HepG2 (cell line): ENCODE measurements around the gene PPP1R27. TPM values are rescaled to one million over a fixed set of nuclear protein-coding genes. Genes with fewer than 3 reads are reported as not detected.

Experiments
- ARHGAP35 ChIP-seq: sonication (generic); formaldehyde crosslinking; IDR thresholded peaks from 2 replicates; pipeline ENCODE4 v1.9.0; 2022; ENCODE audit warnings: mild to moderate bottlenecking, inconsistent platforms, moderate library complexity, missing genetic modification reagents, borderline replicate concordance
- GRHL1 ChIP-seq: sonication (generic); formaldehyde crosslinking; conservative IDR thresholded peaks from 2 replicates; pipeline ENCODE4 v1.8.0; 2022; ENCODE audit warnings: missing genetic modification reagents
- KMT2A ChIP-seq: sonication (generic); formaldehyde crosslinking; IDR thresholded peaks from 2 replicates; pipeline ENCODE4 v1.4.0; 2020; ENCODE audit warnings: missing genetic modification reagents
- NFKB2 ChIP-seq: sonication (generic); formaldehyde crosslinking; IDR thresholded peaks from 2 replicates; pipeline ENCODE4 v1.4.0; 2020; ENCODE audit warnings: missing genetic modification reagents, borderline replicate concordance
- PAX8 ChIP-seq: sonication (generic); formaldehyde crosslinking; IDR thresholded peaks from 2 replicates; pipeline ENCODE4 v1.8.0; 2022; ENCODE audit warnings: mild to moderate bottlenecking, missing genetic modification reagents, borderline replicate concordance
- PHF5A ChIP-seq: IDR thresholded peaks from one replicate; pipeline ENCODE4 v1.6.1; 2018; ENCODE audit warnings: low read depth, missing genetic modification reagents; ENCODE audit not compliant: unreplicated experiment
- PRPF4 ChIP-seq: fragments of 200-400 bp; formaldehyde crosslinking; IDR thresholded peaks from 2 replicates; pipeline ENCODE4 v1.6.1; 2016; ENCODE audit warnings: low read length, low read depth; ENCODE audit not compliant: poor library complexity, severe bottlenecking
- RFXAP ChIP-seq: sonication (generic); formaldehyde crosslinking; IDR thresholded peaks from 2 replicates; pipeline ENCODE4 v1.4.0; 2020; ENCODE audit warnings: missing genetic modification reagents, borderline replicate concordance
- SNAPC4 ChIP-seq: sonication (generic); formaldehyde crosslinking; IDR thresholded peaks from 2 replicates; pipeline ENCODE4 v1.4.0; 2020; ENCODE audit warnings: mild to moderate bottlenecking, missing genetic modification reagents
- ZFY ChIP-seq: sonication (generic); formaldehyde crosslinking; IDR thresholded peaks from 2 replicates; pipeline ENCODE4 v1.4.0; 2020; ENCODE audit warnings: missing genetic modification reagents
- ZNF101 ChIP-seq: sonication (generic); formaldehyde crosslinking; IDR thresholded peaks from 2 replicates; pipeline ENCODE4 v1.4.0; 2020; ENCODE audit warnings: mild to moderate bottlenecking, low read depth, missing genetic modification reagents, borderline replicate concordance
- ZNF207 ChIP-seq: fragments of 450-650 bp; IDR thresholded peaks from 2 replicates; pipeline ENCODE4 v1.6.1; 2016; ENCODE audit warnings: antibody characterized with exemption, borderline replicate concordance
- ZNF687 ChIP-seq: sonication (generic); formaldehyde crosslinking; IDR thresholded peaks from 2 replicates; pipeline ENCODE4 v1.5.1; 2020; ENCODE audit warnings: mild to moderate bottlenecking, missing genetic modification reagents, moderate library complexity
- ZNF879 ChIP-seq: sonication (generic); formaldehyde crosslinking; IDR thresholded peaks from 2 replicates; pipeline ENCODE4 v1.8.1; 2023; ENCODE audit warnings: missing genetic modification reagents
- ZSCAN5A ChIP-seq: sonication (generic); formaldehyde crosslinking; IDR thresholded peaks from 2 replicates; pipeline ENCODE4 v1.8.0; 2022; ENCODE audit warnings: mild to moderate bottlenecking, missing genetic modification reagents, borderline replicate concordance
- polyA plus RNA-seq, 8 experiments: library from polyadenylated mRNA; depleted of rRNA in 3 of 8; stranded (reverse) in 7 of 8; unstranded in 1 of 8; fragments of >200 nt; fragmentation: Illumina TruSeq in 4 of 8; extraction: Trizol in 4 of 8; gene quantifications; 2 replicates each; pipeline versions ENCODE4 v1.2.1 to v1.2.3, GENCODE V29; 2011 to 2016; ENCODE audit warnings: low read depth in 4 of 8, missing spikeins in 1 of 8, mixed read lengths in 1 of 8; ENCODE audit not compliant: insufficient read depth in 1 of 8
- total RNA-seq, 5 experiments: library from RNA; depleted of rRNA; stranded (reverse); fragments of >200 nt; fragmentation: Illumina TruSeq; extraction: Trizol; gene quantifications; 2 replicates each; pipeline ENCODE4 v1.2.3, GENCODE V29; 2016; ENCODE audit warnings: low read depth in 1 of 5

The PPP1R27 gene
- total and polyA plus RNA-seq, 2 of the 13 experiments (the other 11 are each of a cell fraction or from before 2014, with no cell fraction given) = 0.17 to 1.00 TPM

- TF ChIP-seq SNAPC4 = peak; percentile 86
- TF ChIP-seq ZNF687 = peak; percentile 56
- TF ChIP-seq ZSCAN5A (CRISPR knock-in tag) = peak; percentile 77; the same call in 1 of the 2 replicates
- TF ChIP-seq ZNF879 = no peak
- peak; percentile 64; the same call in 1 of the 2 replicates for TF ChIP-seq NFKB2 (CRISPR knock-in tag)
- TF ChIP-seq ZNF207 = no peak
- no peak for TF ChIP-seq KMT2A (CRISPR knock-in tag)
- TF ChIP-seq GRHL1 (CRISPR knock-in tag) = no peak
- TF ChIP-seq ARHGAP35 (CRISPR knock-in tag) = 0 out of 2 replicates have a peak, but pooled peaks have one; percentile 2
- TF ChIP-seq PHF5A (CRISPR knock-in tag) = peak; percentile 86
- no peak; the same call in 1 of the 2 replicates for TF ChIP-seq PAX8 (CRISPR knock-in tag)
- TF ChIP-seq PRPF4 = no peak
- peak; percentile 21; the same call in 1 of the 2 replicates for TF ChIP-seq RFXAP (CRISPR knock-in tag)
- peak; percentile 72 for TF ChIP-seq ZFY (CRISPR knock-in tag)
- TF ChIP-seq ZNF101 = no peak
These were observed 32.5 kb upstream of the PPP1R27 start (continued) for GRCh38 chr17:81867170-81867990.
